Measurements from ENCODE around the gene FALEC. TPM values are rescaled to one million over a fixed set of nuclear protein-coding genes. Genes with fewer than 3 reads are reported as not detected.
"Not testable (repeated sequence)": the region's sequence is repeated elsewhere in the genome, so short reads cannot be mapped to it uniquely, and the experiment has no call there.

FALEC gene
- total RNA-seq, 2 donors from 2014 or later: 0.70 to 1.6 TPM

DNA sequence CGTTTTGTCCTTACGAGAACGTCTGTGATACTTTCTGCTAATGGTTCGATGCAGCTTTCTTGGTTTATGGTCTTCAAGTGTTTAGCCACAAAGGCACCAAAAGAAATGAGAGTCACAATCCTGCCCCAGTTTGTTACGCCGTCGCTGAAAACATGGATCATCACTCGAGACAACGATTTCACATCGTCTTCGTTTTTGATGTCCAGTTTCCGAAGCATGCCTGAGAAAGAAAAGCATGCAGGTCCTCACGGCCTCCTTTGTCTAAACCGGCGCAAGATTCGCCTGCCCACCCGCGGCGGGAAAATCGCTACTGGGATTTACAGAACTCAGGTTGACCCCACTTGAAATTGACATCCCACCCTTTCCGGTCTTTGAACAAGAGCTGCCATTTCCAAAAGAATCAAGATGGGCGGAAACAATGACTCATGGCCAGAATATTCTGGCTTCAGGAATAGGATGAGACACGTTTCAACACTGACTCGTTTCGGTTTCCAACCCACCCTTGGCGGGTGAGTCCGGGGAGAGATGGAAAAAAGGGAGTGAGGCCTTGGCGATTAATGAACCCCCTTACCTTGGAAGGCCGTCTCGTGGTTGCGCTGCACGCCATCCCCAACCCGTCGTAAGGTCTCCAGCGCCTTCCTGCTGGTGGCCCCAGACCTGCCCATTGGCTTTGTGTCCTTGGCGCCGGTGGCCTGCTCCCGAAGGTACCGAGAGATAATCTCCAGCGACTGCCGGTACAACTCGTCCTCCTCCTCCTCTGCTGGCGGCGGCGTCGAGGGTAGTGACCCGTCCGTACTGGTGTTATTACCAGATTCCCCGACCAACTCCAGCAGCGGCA lies 62.9 kb downstream of the FALEC start:
- Histone ChIP-seq H3K36me3 (ENCODE audit: control insufficient read depth, insufficient read depth, low read length) (peaks cover 53% of the 10 kb centered on the region), H3K9ac (ENCODE audit: extremely low read depth, low read length, poor library complexity, severe bottlenecking) (peak overlapping the region; percentile 100), H3K27ac (ENCODE audit: low read depth, low read length) (peak overlapping the region; percentile 100), H3K4me3 (ENCODE audit: low read length) (peak overlapping the region; percentile 92), H3K4me1 (ENCODE audit: control insufficient read depth, insufficient read depth, low read length) (peaks cover 6% of the 10 kb centered on the region), H3K27me3 (ENCODE audit: control insufficient read depth, insufficient read depth, low read length, poor library complexity, severe bottlenecking) (no peaks in the 10 kb centered on the region), H3K9me3 (ENCODE audit: control insufficient read depth, low read length) (no peaks in the 10 kb centered on the region)
- Mint-ChIP-seq H3K9me3 (no peaks in the 10 kb centered on the region), H3K4me3 (peak overlapping the region; percentile 98), H3K27ac (peak overlapping the region; percentile 100), H3K4me1 (peaks cover 25% of the 10 kb centered on the region), H3K27me3 (ENCODE audit: insufficient read depth) (no peaks in the 10 kb centered on the region), H3K36me3 (ENCODE audit: low read depth) (peaks cover 54% of the 10 kb centered on the region)
- TF ChIP-seq, protein P1, sequence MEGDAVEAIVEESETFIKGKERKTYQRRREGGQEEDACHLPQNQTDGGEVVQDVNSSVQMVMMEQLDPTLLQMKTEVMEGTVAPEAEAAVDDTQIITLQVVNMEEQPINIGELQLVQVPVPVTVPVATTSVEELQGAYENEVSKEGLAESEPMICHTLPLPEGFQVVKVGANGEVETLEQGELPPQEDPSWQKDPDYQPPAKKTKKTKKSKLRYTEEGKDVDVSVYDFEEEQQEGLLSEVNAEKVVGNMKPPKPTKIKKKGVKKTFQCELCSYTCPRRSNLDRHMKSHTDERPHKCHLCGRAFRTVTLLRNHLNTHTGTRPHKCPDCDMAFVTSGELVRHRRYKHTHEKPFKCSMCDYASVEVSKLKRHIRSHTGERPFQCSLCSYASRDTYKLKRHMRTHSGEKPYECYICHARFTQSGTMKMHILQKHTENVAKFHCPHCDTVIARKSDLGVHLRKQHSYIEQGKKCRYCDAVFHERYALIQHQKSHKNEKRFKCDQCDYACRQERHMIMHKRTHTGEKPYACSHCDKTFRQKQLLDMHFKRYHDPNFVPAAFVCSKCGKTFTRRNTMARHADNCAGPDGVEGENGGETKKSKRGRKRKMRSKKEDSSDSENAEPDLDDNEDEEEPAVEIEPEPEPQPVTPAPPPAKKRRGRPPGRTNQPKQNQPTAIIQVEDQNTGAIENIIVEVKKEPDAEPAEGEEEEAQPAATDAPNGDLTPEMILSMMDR (conservative IDR thresholded peaks at IDR 0.05): no peak
- DNase-seq: peak; percentile 59
- 0 to 1% methylated on average over 34 to 50 of the region's 50 CpGs for WGBS, 2 experiments (ENCODE audit: insufficient coverage in 1 of 2, insufficient read length in 1 of 2)

DNA sequence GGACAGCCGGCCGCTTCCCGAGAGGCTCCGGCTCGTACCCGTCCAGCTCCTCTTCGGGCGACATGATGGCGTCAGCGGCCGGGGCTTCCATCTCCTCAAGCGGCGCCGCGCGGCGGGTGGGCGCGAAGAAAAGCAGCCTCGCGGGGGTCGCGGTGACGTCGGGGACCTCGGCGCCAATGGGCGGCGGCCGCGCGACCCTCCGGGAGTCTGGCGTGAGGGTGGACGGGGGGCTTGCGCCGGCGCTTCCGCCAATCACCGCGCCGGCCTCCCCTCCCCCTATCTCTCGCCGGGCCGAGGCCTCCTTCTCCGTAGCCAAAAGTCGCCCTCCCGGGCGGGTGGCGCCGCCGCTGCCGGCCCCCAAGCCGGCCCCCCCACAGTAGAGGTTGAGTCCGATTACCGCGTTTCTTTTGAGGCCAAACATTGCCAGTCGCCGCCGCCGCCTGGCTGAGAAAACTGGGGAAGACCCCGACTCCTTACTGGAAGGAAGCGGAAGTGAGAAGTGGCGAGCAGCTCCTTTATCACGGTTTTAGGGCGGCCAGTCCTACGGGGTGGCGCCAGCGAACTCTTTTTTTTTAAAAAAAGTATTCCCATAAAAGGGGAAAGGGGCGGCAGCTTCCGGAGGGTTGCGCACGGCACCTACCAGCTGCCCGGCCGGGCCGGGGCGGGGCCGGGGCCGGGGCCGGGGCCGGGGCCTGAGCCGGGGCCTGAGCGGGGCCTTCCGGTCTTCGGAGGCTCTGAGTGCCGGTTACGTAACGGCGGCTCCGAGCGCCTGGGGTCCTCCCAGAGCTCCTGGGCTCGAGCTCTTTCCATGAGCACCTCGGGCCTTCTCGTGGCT lies 63.8 kb downstream of the FALEC start, which contains the start of gene MCL1:
MCL1 (minus strand) TSS at position 501 of the 835 bp plus-strand sequence; CDS start at position 421, 80 bp downstream.
- peak within 1 kb of the TSS; percentile 100 for H3K27ac Mint-ChIP-seq
- Histone ChIP-seq H3K4me1 (ENCODE audit: control insufficient read depth, insufficient read depth, low read length) (peaks cover 6% of the 10 kb centered on the region), H3K36me3 (ENCODE audit: control insufficient read depth, insufficient read depth, low read length) (peaks cover 46% of the 10 kb centered on the region), H3K27ac (ENCODE audit: low read depth, low read length) (peak within 1 kb of the TSS; percentile 100), H3K9ac (ENCODE audit: extremely low read depth, low read length, poor library complexity, severe bottlenecking) (peak within 1 kb of the TSS; percentile 100), H3K4me3 (ENCODE audit: low read length) (peak within 1 kb of the TSS; percentile 92), H3K9me3 (ENCODE audit: control insufficient read depth, low read length) (no peaks in the 10 kb centered on the region), H3K27me3 (ENCODE audit: control insufficient read depth, insufficient read depth, low read length, poor library complexity, severe bottlenecking) (no peaks in the 10 kb centered on the region)
- WGBS, 2 experiments (ENCODE audit: insufficient coverage in 1 of 2, insufficient read length in 1 of 2): 0% methylated on average over 39 to 94 of the region's 94 CpGs
- no peaks in the 10 kb centered on the region for H3K27me3 Mint-ChIP-seq (ENCODE audit: insufficient read depth)
- DNase-seq: peak; percentile 97
- H3K4me3 Mint-ChIP-seq: peak within 1 kb of the TSS; percentile 98
- no peaks in the 10 kb centered on the region for H3K9me3 Mint-ChIP-seq
- H3K4me1 Mint-ChIP-seq: peaks cover 23% of the 10 kb centered on the region
- TF ChIP-seq, protein P1 (conservative IDR thresholded peaks at IDR 0.05): no peak
- H3K36me3 Mint-ChIP-seq (ENCODE audit: low read depth): peaks cover 48% of the 10 kb centered on the region

DNA sequence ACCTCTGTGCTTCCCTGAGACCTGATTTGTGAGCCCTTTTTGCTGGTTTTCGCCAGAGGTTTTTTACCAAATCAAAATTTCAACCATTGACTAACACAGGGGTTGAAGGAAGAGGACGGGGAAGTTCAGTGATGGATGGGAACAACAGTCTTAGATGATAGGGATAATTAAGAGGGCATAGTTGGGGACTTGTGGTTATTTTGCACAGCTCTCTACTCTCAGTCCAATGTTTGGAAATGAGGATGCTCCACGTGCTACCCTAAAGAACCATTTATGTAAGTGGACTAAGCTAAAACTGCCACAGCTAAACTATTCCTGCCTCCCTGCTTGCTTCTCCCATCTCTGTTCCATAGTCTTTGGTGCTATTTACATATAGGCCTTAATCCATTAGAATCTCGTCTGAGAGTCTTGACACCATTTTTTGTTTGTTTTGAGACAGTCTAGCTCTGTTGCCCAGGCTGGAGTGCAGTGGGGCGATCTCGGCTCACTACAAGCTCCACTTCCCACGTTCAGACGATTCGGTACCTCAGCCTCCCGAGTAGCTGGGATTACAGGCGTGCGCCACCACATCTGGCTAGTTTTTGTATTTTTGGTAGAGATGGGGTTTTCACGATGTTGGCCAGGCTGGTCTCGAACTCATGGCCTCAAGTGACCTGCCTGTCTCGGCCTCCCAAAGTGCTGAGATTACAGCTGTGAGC lies 64.5 kb downstream of the FALEC start:
- Histone ChIP-seq H3K4me1 (ENCODE audit: control insufficient read depth, insufficient read depth, low read length) (no peaks in the 10 kb centered on the region), H3K9ac (ENCODE audit: extremely low read depth, low read length, poor library complexity, severe bottlenecking) (peak overlapping the region; percentile 84), H3K27ac (ENCODE audit: low read depth, low read length) (peak overlapping the region; percentile 100), H3K36me3 (ENCODE audit: control insufficient read depth, insufficient read depth, low read length) (peaks cover 38% of the 10 kb centered on the region), H3K4me3 (ENCODE audit: low read length) (peak overlapping the region; percentile 90), H3K9me3 (ENCODE audit: control insufficient read depth, low read length) (no peaks in the 10 kb centered on the region), H3K27me3 (ENCODE audit: control insufficient read depth, insufficient read depth, low read length, poor library complexity, severe bottlenecking) (no peaks in the 10 kb centered on the region)
- Mint-ChIP-seq H3K4me3 (peak overlapping the region; percentile 98), H3K27me3 (ENCODE audit: insufficient read depth) (no peaks in the 10 kb centered on the region), H3K27ac (peak overlapping the region; percentile 99), H3K36me3 (ENCODE audit: low read depth) (peaks cover 44% of the 10 kb centered on the region), H3K4me1 (peaks cover 16% of the 10 kb centered on the region), H3K9me3 (no peaks in the 10 kb centered on the region)
- 81 to 82% methylated on average over 6 to 15 of the region's 15 CpGs for WGBS, 2 experiments (ENCODE audit: insufficient coverage in 1 of 2, insufficient read length in 1 of 2)
- TF ChIP-seq, protein P1 (conservative IDR thresholded peaks at IDR 0.05): no peak
- no peak for DNase-seq

DNA sequence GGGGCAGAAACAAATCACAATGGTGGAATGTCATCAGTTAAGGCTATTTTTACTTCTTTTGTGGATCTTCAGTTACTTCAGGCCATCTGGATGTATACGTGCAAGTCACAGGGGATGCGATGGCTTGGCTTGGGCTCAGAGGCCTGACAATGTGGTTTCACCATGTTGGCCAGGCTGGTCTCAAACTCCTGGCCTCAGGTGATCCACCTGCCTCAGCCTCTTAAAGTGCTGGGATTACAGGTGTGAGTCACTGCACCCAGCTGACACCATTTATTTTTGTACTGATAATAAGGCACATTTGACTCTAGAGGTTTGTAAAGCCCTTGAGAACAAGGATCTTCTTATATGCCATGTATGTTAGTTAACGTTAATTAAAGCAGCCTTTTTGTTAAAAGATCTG lies 65.4 kb downstream of the FALEC start:
- not testable (repeated sequence) for H3K27me3 Mint-ChIP-seq (ENCODE audit: insufficient read depth); DNase-seq; H3K27me3 ChIP-seq (ENCODE audit: control insufficient read depth, insufficient read depth, low read length, poor library complexity, severe bottlenecking); H3K4me3 ChIP-seq (ENCODE audit: low read length); H3K9me3 Mint-ChIP-seq; H3K4me1 Mint-ChIP-seq; H3K27ac ChIP-seq (ENCODE audit: low read depth, low read length); H3K9ac ChIP-seq (ENCODE audit: extremely low read depth, low read length, poor library complexity, severe bottlenecking); H3K4me1 ChIP-seq (ENCODE audit: control insufficient read depth, insufficient read depth, low read length); H3K9me3 ChIP-seq (ENCODE audit: control insufficient read depth, low read length)
- H3K36me3 ChIP-seq (ENCODE audit: control insufficient read depth, insufficient read depth, low read length): peaks cover 30% of the 10 kb centered on the region
- peak overlapping the region; percentile 98 for H3K4me3 Mint-ChIP-seq
- peak overlapping the region; percentile 99 for H3K27ac Mint-ChIP-seq
- peaks cover 41% of the 10 kb centered on the region for H3K36me3 Mint-ChIP-seq (ENCODE audit: low read depth)
- 96 to 100% methylated on average over 3 of the region's 3 CpGs for WGBS, 2 experiments (ENCODE audit: insufficient coverage in 1 of 2, insufficient read length in 1 of 2)

Measured in endodermal cell (in vitro differentiated cells).